HG02763 (cell line): ENCODE data around the gene PIGK.

Experiments
- ATAC-seq: cut with Tn5 transposase; IDR thresholded peaks from one replicate; pipeline ENCODE4 v1.9.1; 2021; ENCODE audit warnings: mild to moderate bottlenecking, moderate library complexity; ENCODE audit not compliant: unreplicated experiment

PIGK gene

DNA sequence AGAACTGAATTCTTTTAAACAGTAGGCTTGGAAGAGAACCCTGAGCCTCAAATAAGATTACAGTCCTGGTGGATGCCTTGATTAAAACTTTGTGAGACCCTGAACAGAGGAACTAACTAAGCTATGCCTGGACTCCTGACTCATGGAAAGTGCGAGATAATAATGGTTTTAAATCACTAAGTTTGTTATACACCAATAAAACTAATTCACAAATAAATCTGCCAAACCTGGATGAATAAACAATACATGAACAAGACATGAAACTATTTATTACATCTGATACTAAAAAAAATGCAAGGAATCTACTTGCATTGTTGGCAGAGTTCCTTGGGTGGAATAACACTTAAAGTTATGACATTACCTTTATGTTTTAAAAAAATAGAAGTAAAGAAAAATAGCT is 118.4 kb downstream of the PIGK start:
- no peak for ATAC-seq

DNA sequence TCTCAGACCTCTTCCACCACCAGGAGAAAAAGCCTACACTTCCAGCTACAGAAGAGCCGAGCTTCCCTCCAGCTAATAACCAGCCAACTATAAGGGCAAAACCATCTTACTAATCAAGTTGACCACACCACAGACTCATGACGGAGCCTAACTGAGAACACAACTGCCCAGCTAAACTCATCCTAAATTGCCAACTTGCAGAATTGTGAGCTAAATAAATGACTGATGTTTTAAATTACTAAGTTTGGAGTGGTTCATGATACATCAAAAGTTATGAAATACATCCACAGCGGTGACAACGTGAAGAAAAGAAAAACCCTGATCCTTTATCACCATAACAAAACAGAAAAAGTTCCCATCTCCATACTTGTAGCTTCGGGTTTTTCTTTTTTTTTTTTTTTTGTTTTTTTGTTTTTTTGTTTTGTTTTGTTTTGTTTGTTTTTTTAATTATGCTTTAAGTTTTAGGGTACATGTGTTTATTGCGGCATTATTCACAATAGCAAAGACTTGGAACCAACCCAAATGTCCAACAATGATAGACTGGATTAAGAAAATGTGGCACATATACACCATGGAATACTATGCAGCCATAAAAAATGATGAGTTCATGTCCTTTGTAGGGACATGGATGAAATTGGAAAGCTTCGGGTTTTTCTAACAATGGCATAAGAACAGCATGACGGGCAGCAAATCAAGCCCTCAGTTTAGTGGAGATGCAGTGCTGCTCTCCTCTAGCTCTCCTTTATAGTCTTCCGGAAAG is 122.6 kb downstream of the PIGK start:
- ATAC-seq, result no peak

DNA sequence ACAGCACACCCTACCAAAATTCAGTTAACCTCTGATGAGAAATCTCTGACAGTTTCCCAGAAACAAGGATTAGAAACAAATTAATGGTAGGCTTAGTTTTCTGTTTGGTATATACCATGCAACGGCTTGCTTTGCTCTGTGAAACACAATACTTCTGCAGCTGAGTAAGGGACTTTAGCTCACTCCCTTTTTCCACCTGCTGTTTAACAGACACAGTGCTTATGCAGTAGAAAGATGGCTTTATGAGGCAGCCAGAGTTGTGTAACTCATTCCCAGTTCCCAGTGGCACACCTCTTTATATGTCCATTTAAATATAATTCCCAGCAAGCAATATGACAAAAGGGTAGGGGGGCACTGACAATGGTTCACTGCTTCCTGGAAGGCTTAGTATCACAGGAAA is 124.0 kb downstream of the PIGK start:
- no peak for ATAC-seq

DNA sequence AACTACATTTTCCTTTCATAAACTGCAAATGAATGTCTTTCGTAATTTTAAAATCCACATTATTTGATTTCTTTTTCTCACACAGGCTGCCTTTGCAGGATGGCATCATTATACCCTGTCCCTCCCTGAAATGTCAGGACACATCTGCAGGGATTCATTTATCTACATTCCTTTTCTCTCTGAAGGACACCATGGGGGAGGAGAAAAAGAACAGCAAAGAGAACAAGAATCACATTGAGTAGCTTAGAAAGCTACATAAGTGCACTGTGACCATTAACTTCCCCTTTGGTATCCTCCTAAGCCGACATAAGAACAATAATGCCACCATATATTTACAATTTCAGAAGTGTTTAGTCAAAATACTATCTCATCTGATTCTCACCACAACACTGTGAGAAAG is 129.5 kb downstream of the PIGK start:
- no peak for ATAC-seq

DNA sequence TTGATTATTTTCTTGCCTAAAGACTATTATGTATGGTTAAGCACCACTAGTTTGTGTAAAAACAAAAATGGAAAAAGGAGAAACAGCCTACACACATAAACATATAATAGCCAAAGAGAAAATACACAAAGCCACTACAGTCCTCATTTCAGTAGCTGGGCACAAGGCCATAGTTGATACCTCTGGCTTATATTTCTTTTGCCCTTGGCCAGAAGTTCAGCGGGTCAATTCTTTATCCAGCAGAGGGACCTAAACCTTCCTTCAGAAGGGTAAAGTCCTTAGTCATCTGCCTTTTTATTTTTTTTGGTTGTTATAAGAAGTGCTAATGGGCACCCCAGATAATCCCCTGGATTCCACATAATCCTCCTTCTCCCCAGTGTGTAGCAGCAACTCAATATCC is 134.1 kb downstream of the PIGK start:
- no peak for ATAC-seq

DNA sequence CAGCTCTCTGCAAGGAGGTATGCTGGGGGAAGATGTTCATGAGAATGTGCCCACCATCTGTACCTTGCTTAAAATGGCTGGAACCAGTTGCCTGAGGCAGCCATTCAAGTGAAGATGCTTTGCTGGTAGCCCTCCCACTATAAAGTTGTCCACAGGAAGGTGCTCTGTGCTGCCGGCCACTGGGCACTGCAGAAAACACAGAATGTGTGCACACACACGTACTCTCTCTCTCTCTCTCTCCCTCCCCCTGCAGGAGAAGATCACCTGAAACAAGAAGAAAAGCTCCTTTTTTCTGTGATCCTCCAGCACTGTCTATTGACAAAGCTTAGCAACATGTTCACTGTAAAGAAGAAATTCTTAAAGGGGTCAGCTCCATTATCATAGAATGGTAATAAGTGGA is 134.8 kb downstream of the PIGK start:
- no peak for ATAC-seq

DNA sequence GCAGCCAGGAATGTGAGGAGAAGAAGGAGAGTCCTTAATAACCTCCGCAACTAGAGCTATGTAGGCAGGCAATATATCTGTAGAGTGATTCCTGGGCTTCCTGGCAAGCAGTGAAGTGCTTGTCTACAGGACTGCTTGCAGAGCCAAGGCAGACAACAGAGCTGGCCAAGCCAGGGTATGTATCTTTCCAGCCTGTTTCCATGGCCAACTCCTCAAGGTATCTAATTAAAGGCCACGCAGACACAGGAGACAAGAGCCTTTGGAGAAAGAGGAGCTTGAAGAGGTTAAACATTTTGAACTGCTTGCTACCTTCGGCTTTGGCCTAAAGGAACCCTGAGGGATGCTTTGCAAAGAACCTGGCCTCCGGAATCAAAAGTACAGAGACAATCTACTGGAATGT is 137.4 kb downstream of the PIGK start:
- no peak for ATAC-seq

DNA sequence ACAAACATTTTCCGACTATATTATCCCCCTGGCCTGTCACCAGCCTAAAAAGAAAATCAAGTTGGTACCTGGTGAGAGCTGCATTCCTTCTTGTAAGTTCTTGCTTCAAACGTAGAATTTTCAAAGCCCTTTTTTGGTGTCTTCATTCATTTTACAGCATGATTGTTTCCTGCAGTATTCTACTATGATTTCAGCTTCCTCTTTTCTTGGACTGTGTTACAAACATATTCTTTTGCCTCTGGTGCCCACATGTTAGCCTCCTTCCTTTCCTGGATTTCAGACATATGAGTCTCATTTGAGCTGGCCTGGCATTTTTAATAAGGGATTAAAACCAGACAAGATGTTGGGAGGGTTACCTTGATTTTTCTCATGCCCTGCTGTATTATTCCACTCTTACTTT is 142.5 kb downstream of the PIGK start:
- ATAC-seq, result no peak

DNA sequence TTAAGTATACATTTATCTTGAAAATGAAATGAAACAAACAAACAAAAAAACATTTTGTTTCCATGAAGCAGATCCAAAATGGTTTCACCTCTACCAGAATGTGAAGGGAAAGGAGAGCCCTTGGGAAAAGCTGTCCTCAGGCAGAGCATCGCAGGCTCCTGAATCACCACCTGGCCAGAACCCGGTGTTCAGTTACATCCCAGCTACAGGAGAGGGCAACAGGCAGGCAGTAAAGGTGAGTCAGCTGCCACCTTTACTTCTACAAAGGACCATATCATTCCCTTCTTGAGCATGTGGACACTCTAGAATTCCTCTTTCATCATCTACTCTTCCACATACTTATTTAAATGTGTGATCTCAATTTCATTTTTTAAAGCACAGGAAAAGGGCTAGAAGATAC is 151.2 kb downstream of the PIGK start:
- ATAC-seq, result no peak

DNA sequence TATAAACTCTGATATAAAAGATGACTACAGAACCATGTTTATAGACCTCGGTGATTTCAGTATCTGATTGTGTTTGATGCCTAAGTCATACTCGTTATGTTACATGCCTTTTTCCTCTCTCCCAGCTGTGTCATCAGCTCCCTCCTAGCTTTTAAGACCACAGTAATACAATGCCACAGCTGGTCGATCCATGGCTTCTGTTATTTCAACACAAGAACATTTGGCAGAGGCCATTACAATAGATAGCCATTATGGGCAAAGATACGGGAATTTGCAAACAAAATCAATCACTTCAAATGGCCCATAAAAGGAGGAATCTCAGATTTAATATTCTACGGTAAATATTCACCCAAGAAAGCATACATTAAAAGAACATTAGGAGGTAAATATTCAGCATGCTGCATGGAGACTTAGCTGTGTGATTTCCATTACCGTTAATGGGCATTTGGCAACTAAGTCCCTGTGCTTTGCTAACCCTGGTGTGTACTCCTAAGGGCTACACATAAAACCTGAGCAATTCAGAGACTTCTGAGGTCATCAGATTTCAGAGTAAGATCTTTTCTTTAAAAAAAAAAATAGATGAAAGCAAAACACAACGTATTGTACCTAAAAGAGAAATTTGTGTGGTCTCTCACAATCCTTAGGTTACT is 153.4 kb downstream of the PIGK start:
- no peak for ATAC-seq

DNA sequence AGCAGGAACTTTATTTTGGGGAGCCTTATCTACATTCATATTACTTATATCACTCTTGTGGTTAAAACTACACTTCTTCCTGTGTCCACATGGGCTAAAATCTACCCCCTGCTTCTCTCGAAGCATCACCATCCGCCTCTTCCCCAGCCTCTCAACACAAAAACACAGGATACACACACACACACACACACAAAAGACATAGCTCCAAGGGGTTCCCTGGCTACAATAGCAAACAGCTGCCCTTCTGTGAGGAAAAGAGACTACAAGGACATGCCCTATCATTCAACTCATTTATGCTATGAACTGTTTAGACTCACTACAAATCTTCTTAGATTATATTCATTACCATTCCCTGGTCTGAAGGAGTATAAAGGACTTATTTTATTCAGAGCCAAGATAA is 155.0 kb downstream of the PIGK start:
- ATAC-seq, result no peak

DNA sequence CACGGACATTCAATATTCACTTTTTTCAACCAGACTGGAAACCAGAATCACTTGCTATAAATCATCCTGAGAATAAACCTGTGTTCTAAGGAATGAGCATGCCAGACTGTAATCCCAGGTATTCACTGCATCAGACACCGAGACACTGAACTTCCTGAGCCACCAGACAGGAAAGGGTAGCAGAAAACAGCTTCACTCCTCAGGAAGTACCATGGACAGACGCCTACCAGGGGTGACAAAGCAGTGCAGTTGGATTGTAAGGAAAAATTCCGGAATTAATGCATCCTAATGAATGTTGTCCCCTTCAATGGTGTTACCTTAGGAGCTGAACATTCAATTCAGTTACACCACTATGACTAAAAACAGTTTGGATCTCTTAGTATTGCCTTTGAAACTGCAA is 156.1 kb downstream of the PIGK start:
- no peak for ATAC-seq

DNA sequence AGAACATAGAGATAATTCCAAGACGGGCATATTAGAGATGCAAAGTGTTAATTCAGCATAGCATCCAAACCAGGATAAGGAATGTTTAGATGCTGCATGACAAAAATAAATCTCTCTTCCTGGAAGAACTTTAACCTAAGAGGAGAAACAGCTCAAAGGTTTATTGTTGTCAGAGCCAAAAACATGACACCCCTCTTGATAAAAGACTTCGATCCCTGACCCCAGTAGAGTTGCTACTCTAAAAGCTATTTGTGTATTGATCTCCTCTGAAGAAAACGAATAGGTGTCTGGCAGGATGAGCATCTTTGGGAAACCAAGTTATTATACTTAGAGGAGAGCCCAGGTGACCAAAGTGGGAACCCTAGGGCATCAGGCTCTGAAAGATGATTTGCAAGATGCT is 158.1 kb downstream of the PIGK start:
- no peak for ATAC-seq

DNA sequence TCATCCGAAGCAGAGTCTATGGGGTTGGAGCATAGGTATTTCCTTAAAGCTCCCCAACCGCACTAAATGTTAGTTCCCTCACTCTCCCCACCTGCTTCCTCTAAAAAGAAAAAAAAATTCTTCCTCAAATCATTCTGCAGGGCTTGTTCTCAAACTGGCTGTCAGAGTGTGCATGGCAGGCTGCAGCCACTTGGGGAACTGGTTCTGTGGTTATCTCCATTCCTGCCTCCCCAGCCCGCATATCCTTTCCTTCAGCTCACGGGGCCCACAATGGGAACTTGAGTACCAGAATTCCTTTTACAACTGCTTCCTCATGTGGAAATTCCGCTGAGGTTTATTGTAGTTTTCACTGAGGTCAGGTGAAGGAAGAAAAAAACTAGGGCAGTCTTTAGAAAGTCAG is 159.2 kb downstream of the PIGK start:
- ATAC-seq, result no peak

DNA sequence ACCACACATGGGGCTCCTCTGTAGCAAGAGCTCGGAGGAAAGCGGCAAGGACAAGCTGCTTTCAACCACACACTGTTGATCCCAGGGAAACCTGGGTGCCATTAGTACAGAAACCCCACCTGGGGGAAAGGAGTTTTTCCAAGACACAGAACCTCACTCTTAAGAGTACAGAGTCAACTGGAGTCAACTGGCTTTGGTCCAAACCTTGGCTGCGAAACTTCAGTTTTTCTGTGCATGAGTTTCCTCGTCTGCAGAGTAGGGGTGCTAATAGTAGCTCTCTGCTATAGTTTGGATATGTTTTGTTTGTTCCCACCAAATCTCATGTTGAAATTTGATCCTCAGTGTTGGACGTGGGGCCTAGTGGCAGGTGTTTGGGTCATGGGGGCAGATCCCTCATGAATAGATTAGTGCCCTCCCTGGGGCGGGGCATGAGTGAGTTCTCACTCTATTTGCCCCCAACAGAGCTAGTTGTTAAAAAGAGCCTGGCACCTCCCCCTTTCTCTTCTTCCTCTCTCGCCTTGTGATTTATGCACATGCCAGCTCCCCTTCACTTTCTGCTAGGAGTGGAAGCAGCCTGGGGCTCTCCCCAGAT is 161.1 kb downstream of the PIGK start:
- ATAC-seq, result no peak

DNA sequence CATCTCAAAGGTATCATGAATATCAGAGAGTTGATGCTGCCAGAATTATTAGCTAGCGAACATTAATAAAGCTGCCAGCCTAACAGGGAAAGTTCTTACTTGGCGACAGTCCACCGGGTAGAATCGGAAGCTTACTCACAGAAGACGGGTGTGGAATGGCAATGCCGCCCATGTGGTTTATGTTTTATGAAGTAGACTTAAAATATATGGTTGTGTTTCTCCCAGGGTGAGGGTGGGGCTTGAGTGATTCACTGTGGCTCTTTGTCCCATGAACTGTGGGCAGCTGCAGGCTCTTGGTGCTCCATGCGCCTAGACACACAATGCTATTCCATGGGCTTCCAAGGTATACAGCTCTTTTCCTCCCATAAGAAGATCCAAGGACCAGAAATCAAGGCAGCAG is 162.7 kb downstream of the PIGK start:
- ATAC-seq, result no peak

DNA sequence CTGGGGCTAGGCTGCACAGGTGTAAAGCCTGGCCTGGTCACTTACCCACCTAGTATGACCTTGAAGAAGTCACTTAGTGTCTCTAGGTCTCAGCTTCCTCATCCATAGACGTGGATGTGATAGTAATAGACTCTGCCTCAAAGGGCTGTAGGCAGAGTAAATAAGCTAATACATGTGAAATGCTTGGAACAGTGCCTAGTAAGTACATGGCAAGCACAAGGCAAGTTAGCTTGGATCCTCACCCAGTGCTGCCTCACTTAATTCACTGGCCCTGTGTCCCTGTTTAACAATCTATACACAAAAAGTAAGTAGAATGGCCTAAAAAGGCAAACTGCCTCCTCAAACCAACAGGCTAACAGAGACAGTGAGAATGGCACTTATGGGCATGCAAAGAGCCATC is 167.8 kb downstream of the PIGK start:
- ATAC-seq, result no peak

DNA sequence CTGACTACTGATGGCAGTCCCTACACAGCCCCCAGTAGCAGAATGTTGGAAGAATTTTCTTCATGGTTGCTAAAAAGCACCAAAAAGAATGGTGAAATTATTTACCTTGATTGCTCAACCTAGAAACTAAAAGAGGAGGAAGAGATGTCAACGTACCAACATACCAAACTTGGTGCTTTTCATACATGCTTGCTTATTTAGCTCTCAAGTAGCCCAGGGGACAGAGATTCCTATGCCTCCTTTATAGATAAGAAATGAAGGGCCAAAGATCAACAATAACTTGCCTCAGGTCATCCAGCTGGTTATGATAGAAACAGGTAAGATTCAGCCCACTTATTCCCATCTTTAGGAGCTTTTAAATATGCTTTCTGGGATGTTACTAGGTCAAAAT is 170.6 kb downstream of the PIGK start:
- ATAC-seq, result no peak

DNA sequence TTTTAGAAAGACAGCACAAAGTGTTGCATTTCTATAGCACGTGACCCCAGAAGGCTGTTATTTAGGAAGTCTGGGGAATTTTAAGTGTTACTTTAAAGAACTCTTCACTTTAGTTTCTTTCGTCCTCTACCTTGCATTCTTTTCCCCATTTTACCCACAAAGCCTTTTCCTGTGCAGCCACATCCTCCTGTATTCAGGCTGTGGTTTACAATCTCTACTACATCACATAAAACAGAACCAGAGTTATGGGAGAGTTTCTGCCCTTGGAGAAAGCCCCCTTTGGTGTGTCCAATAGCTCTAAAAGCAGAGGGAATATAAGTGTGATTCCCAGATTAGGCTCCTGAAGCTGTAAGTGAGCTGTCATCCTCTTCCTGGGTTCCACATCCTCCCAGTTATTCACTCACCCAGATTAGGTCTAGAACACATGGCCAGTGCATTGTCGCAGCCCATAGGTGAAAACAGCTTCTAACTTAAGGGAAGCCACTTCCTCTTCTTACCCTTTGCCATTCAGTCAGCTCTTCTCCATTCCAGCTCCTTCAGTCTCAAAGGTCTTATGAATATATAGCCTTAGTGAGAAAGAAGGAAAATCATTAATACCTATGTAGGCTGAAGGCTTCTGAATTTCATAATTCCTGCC is 171.1 kb downstream of the PIGK start:
- ATAC-seq, result no peak

DNA sequence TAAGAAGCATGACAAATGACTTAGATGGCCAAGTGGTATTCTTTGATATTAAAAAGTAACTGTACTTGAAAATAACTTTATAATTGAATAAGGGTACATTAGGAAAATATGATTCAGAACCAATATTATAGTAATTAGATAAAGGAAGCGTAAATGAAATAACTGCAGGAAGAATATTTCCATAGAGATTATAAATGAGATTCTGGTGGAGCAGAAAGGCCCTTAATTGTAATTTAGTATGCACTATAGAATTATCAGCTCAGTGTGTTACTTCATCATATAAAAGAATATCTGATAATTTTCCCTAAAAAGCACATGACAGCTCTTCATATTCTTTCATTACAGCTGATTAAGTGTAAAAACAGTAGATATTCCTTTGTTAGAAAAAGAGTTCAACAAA is 171.7 kb downstream of the PIGK start:
- ATAC-seq, result no peak

DNA sequence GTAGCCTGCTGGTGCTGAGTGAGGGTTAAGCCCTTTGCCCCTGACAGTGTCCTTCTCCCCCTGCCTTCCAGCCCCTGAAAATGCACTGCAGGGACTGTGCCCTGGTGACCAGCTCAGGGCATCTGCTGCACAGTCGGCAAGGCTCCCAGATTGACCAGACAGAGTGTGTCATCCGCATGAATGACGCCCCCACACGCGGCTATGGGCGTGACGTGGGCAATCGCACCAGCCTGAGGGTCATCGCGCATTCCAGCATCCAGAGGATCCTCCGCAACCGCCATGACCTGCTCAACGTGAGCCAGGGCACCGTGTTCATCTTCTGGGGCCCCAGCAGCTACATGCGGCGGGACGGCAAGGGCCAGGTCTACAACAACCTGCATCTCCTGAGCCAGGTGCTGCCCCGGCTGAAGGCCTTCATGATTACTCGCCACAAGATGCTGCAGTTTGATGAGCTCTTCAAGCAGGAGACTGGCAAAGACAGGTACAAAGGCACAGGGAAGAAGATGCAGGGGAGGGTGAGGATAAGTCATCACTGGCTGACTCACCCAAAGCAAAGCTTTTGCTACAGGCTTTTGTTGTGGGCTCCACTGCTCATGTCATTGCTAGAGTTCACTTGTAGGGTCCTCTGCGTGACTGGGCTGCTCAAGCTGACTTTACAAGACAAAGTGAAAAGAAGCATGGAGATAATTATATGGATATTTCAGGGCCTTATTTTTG is 174.9 kb downstream of the PIGK start:
- ATAC-seq, result no peak
